ENCODE results near the gene TMEM81.

TMEM81 gene

GRCh38 chr1:205041998-205042910, 42.0 kb downstream of the TMEM81 start:
- H3K4me3 ChIP-seq (ENCODE audit: low read depth, low read length) = no peak overlapping the region
- no peak for DNase-seq (ENCODE audit: low read depth)

GRCh38 chr1:205041001-205041715, 43.1 kb downstream of the TMEM81 start:
- H3K4me3 ChIP-seq (ENCODE audit: low read depth, low read length) = no peak overlapping the region
- no peak for DNase-seq (ENCODE audit: low read depth)

- DNase-seq (ENCODE audit: low read depth) = no peak
Measured at GRCh38 chr1:205038132-205038786, 46.0 kb downstream of the TMEM81 start.

GRCh38 chr1:205037539-205037938, 46.7 kb downstream of the TMEM81 start:
- H3K4me3 ChIP-seq (ENCODE audit: low read depth, low read length) = no peak overlapping the region
- DNase-seq (ENCODE audit: low read depth) = no peak

More at GRCh38 chr1:205038132-205038786, 46.0 kb downstream of the TMEM81 start:
- no peak overlapping the region for H3K4me3 ChIP-seq (ENCODE audit: low read depth, low read length)
